NB4 (cell line): Measurements from ENCODE around the gene RNF128.
"Not testable (repeated sequence)": the region's sequence is repeated elsewhere in the genome, so short reads cannot be mapped to it uniquely, and the experiment has no call there.

Source experiments
- DNase-seq: peaks from one replicate; pipeline ENCODE4 v3.0.0; 2010; ENCODE audit warnings: low read depth
- H3K4me3 ChIP-seq: one replicate; pipeline ENCODE4 v1.5.1; 2011; ENCODE audit warnings: mild to moderate bottlenecking, low read depth, low read length, moderate library complexity
- CTCF ChIP-seq: IDR thresholded peaks from one replicate; pipeline ENCODE4 v1.5.1; 2012; ENCODE audit warnings: low read depth, low read length
- MYC ChIP-seq: IDR thresholded peaks from 2 replicates; pipeline ENCODE4 v1.6.1; 2011; ENCODE audit warnings: low read depth, low read length
- POLR2A ChIP-seq: IDR thresholded peaks from 2 replicates; pipeline ENCODE4 v1.6.1; 2011; ENCODE audit warnings: mild to moderate bottlenecking; ENCODE audit not compliant: insufficient read length; ENCODE audit errors: extremely low read depth
- TF ChIP-seq, protein P1 (sequence below): IDR thresholded peaks from 2 replicates; pipeline ENCODE4 v1.6.1; 2011; ENCODE audit warnings: low read depth, low read length

Gene RNF128

GRCh38 chrX:106751407-106751806 is 24.9 kb downstream of the RNF128 start:
- TF ChIP-seq, protein P1, sequence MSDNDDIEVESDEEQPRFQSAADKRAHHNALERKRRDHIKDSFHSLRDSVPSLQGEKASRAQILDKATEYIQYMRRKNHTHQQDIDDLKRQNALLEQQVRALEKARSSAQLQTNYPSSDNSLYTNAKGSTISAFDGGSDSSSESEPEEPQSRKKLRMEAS = no peak
- TF ChIP-seq POLR2A (no peak), MYC (no peak), CTCF (no peak)
- no peak overlapping the region for H3K4me3 ChIP-seq
- DNase-seq = no peak

DNA sequence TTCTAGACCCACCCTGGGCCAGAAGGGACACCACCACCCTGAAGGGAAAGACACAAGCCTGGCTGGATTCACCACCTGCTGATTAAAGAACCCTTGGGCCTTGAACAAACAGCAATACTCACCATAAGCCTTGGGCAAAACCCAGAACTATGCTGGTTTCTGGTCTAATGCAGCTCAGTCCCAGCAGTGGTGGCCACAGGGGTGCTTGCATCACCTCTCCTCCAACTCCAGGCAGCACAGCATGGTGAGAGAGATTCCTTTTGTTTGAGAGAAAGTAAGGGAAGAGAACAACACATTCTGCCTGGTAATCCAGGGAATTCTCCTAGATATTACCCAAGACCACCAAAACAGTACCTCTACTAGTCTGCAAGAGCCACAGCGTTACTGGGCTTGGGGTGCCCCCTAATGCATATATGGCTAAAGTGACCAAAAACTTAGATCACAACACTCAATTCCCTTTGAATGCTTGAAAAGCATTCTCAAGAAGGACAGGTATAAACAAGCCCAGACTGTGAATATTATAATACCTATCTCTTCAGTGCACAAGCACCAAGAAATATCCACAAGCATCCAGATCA is 25.7 kb downstream of the RNF128 start:
- TF ChIP-seq CTCF = no peak
- no peak for TF ChIP-seq POLR2A
- TF ChIP-seq MYC = no peak
- no peak overlapping the region for H3K4me3 ChIP-seq
- peak; percentile 0 for DNase-seq

DNA sequence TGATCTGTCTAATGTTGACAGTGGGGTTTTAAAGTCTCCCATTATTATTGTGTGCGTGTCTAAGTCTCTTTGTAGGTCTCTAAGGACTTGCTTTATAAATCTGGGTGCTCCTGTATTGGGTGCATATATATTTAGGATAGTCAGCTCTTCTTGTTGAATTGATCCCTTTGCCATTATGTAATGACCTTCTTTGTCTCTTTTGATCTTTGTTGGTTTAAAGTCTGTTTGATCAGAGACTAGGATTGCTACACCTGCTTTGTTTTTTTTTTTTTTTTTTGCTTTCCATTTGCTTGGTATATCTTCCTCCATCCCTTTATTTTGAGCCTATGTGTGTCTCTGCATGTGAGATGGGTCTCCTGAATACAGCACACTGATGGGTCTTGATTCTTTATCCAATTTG is 42.8 kb downstream of the RNF128 start:
- H3K4me3 ChIP-seq, DNase-seq: not testable (repeated sequence)

GRCh38 chrX:106774981-106775380 is 48.5 kb downstream of the RNF128 start:
- TF ChIP-seq, protein P1 = no peak
- no peak for TF ChIP-seq POLR2A
- no peak overlapping the region for H3K4me3 ChIP-seq
- DNase-seq = no peak

DNA sequence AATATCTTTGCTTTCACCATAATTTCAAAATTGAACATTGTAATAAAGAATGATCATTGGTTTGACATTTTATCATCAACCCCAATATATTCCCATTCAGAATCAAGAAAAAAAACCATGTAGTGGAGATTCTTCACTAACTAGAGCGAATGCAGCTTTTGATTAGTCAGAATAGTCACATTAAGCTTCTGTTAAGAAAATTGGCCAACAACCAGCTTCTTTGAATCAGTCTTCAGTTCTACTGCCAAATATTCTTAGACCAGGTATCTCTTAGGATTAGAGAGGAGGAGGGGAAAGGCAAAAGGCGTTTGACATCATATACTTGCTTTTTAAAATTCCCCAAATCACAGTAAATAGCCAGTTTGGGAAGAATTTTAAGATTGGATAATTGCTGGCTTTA is 53.8 kb downstream of the RNF128 start:
- no peak for DNase-seq
- H3K4me3 ChIP-seq = no peak overlapping the region
- TF ChIP-seq POLR2A (no peak), MYC (no peak), CTCF (no peak)
- TF ChIP-seq, protein P1 = no peak

GRCh38 chrX:106780664-106781377 is 54.3 kb downstream of the RNF128 start:
- TF ChIP-seq MYC (no peak), POLR2A (no peak), CTCF (no peak)
- TF ChIP-seq, protein P1 = no peak
- no peak for DNase-seq
- H3K4me3 ChIP-seq = no peak overlapping the region

DNA sequence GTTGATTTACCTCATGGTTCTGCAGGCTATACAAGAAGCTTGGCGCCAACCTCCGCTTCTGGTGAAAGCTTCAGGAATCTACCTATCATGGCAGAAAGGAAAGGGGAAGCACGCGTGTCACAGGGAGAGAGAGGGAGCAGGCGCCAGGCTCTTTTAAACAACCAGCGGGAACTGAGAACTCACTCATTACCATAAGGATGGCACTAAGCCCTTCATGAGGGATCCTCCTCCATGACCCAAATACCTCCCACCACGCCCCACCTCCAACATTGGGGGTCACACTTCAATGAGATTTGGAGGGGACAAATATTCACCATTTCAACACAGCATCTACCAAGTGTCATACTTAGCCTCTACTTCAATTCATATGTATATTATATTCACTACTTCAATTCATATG is 57.2 kb downstream of the RNF128 start:
- no peak for DNase-seq
- H3K4me3 ChIP-seq = no peak overlapping the region
- TF ChIP-seq MYC = no peak
- no peak for TF ChIP-seq POLR2A
- TF ChIP-seq CTCF = no peak
- TF ChIP-seq, protein P1 = no peak
